ENCODE results near the gene CLSTN3. TPM values are rescaled to one million over a fixed set of nuclear protein-coding genes. Genes with fewer than 3 reads are reported as not detected.

Gene CLSTN3
- total RNA-seq, result 42.1 and 47.0 TPM in 2 replicates

GRCh38 chr12:7129872-7130691 lies at the start of gene CLSTN3:
Gene CLSTN3, plus strand, starts transcription at chr12:7130371. Its CDS starts 278 bp downstream, at chr12:7130649.
- intact Hi-C loops (cut with micrococcal nuclease), result loop anchor here (1.0 to 2.0 kb wide), 3 partner anchors 17 to 1113 kb away; partner anchors contain the start of gene LPCAT3
- no peaks in the 10 kb centered on the region for H3K27me3 Mint-ChIP-seq
- peaks cover 44% of the 10 kb centered on the region for H3K4me1 Mint-ChIP-seq
- H3K27ac Mint-ChIP-seq, result peak within 1 kb of the TSS; percentile 89
- peak within 1 kb of the TSS; percentile 98 for H3K4me3 Mint-ChIP-seq
- H3K36me3 Mint-ChIP-seq (ENCODE audit: low read depth), result peaks cover 35% of the 10 kb centered on the region
- H3K9me3 Mint-ChIP-seq, result no peaks in the 10 kb centered on the region
- peak; percentile 95 for DNase-seq

GRCh38 chr12:7081037-7081436 lies 49.1 kb upstream of the CLSTN3 start:
- Mint-ChIP-seq H3K27me3 (peaks cover 4% of the 10 kb centered on the region), H3K9me3 (peaks cover 6% of the 10 kb centered on the region), H3K36me3 (ENCODE audit: low read depth) (peaks cover 7% of the 10 kb centered on the region), H3K27ac (no peak overlapping the region), H3K4me1 (no peaks in the 10 kb centered on the region), H3K4me3 (no peak overlapping the region)
- intact Hi-C loops (cut with micrococcal nuclease), result no loop called here
- no peak for DNase-seq

- H3K27ac Mint-ChIP-seq, result no peak overlapping the region
- peaks cover 7% of the 10 kb centered on the region for H3K36me3 Mint-ChIP-seq (ENCODE audit: low read depth)
- H3K4me3 Mint-ChIP-seq, result no peak overlapping the region
- no peaks in the 10 kb centered on the region for H3K4me1 Mint-ChIP-seq
- peaks cover 6% of the 10 kb centered on the region for H3K9me3 Mint-ChIP-seq
- intact Hi-C loops (cut with micrococcal nuclease), result no loop called here
- no peak for DNase-seq
- no peaks in the 10 kb centered on the region for H3K27me3 Mint-ChIP-seq
Measured at GRCh38 chr12:7083125-7083524, 47.0 kb upstream of the CLSTN3 start.

- Mint-ChIP-seq H3K27ac (no peak overlapping the region), H3K4me1 (peaks cover 10% of the 10 kb centered on the region), H3K4me3 (no peak overlapping the region), H3K9me3 (no peaks in the 10 kb centered on the region), H3K36me3 (ENCODE audit: low read depth) (no peaks in the 10 kb centered on the region), H3K27me3 (no peaks in the 10 kb centered on the region)
- no peak for DNase-seq
- intact Hi-C loops (cut with micrococcal nuclease), result no loop called here
Measured at GRCh38 chr12:7089196-7089871, 40.8 kb upstream of the CLSTN3 start.

GRCh38 chr12:7090222-7090998 lies 39.8 kb upstream of the CLSTN3 start:
- Mint-ChIP-seq H3K36me3 (ENCODE audit: low read depth) (no peaks in the 10 kb centered on the region), H3K27me3 (no peaks in the 10 kb centered on the region), H3K4me1 (peaks cover 10% of the 10 kb centered on the region), H3K4me3 (no peak overlapping the region), H3K27ac (no peak overlapping the region), H3K9me3 (no peaks in the 10 kb centered on the region)
- intact Hi-C loops (cut with micrococcal nuclease), result loop anchor here (10.0 kb wide), 1 partner anchor 46 kb away; no protein-coding TSS in a partner anchor
- no peak for DNase-seq

GRCh38 chr12:7091171-7091570 lies 39.0 kb upstream of the CLSTN3 start:
- Mint-ChIP-seq H3K9me3 (no peaks in the 10 kb centered on the region), H3K4me3 (no peak overlapping the region), H3K4me1 (peaks cover 10% of the 10 kb centered on the region), H3K36me3 (ENCODE audit: low read depth) (no peaks in the 10 kb centered on the region), H3K27ac (no peak overlapping the region), H3K27me3 (no peaks in the 10 kb centered on the region)
- no peak for DNase-seq
- intact Hi-C loops (cut with micrococcal nuclease), result loop anchor here (10.0 kb wide), 1 partner anchor 46 kb away; no protein-coding TSS in a partner anchor

GRCh38 chr12:7091660-7092228 lies 38.4 kb upstream of the CLSTN3 start:
- peaks cover 10% of the 10 kb centered on the region for H3K4me1 Mint-ChIP-seq
- intact Hi-C loops (cut with micrococcal nuclease), result loop anchor here (1.0 to 10.0 kb wide), 3 partner anchors 47 to 147 kb away; partner anchors contain the start of gene C12orf57
- no peaks in the 10 kb centered on the region for H3K27me3 Mint-ChIP-seq
- H3K4me3 Mint-ChIP-seq, result peak overlapping the region; percentile 83
- no peaks in the 10 kb centered on the region for H3K9me3 Mint-ChIP-seq
- peak overlapping the region; percentile 66 for H3K27ac Mint-ChIP-seq
- no peaks in the 10 kb centered on the region for H3K36me3 Mint-ChIP-seq (ENCODE audit: low read depth)
- DNase-seq, result no peak

- peak; percentile 90 for DNase-seq
- Mint-ChIP-seq H3K9me3 (no peaks in the 10 kb centered on the region), H3K27me3 (no peaks in the 10 kb centered on the region), H3K36me3 (ENCODE audit: low read depth) (no peaks in the 10 kb centered on the region), H3K4me1 (peaks cover 10% of the 10 kb centered on the region), H3K27ac (peak within 1 kb of the TSS; percentile 66), H3K4me3 (peak within 1 kb of the TSS; percentile 83)
- intact Hi-C loops (cut with micrococcal nuclease), result loop anchor here (1.0 to 10.0 kb wide), 3 partner anchors 48 to 148 kb away; partner anchors contain the start of gene C12orf57
Measured at GRCh38 chr12:7092229-7092985, 37.8 kb upstream of the CLSTN3 start, which contains the start of gene C1R. Gene C1R, minus strand, starts transcription at chr12:7092445. Its CDS starts 57 bp downstream, at chr12:7092388.

- intact Hi-C loops (cut with micrococcal nuclease), result loop anchor here (1.0 to 10.0 kb wide), 3 partner anchors 48 to 149 kb away; partner anchors contain the start of gene C12orf57
- H3K27ac Mint-ChIP-seq, result no peak overlapping the region
Measured at GRCh38 chr12:7092986-7093460, 37.1 kb upstream of the CLSTN3 start.

GRCh38 chr12:7093486-7093885 lies 36.7 kb upstream of the CLSTN3 start:
- Mint-ChIP-seq H3K9me3 (no peaks in the 10 kb centered on the region), H3K36me3 (ENCODE audit: low read depth) (peaks cover 6% of the 10 kb centered on the region), H3K4me3 (no peak overlapping the region), H3K27me3 (no peaks in the 10 kb centered on the region), H3K4me1 (peaks cover 10% of the 10 kb centered on the region), H3K27ac (no peak overlapping the region)
- intact Hi-C loops (cut with micrococcal nuclease), result loop anchor here (10.0 kb wide), 1 partner anchor 49 kb away; no protein-coding TSS in a partner anchor
- no peak for DNase-seq

More at GRCh38 chr12:7092986-7093460, 37.1 kb upstream of the CLSTN3 start:
- H3K4me3 Mint-ChIP-seq, result no peak overlapping the region
- peaks cover 10% of the 10 kb centered on the region for H3K4me1 Mint-ChIP-seq
- H3K9me3 Mint-ChIP-seq, result no peaks in the 10 kb centered on the region
- peaks cover 2% of the 10 kb centered on the region for H3K36me3 Mint-ChIP-seq (ENCODE audit: low read depth)
- no peaks in the 10 kb centered on the region for H3K27me3 Mint-ChIP-seq
- no peak for DNase-seq

- Mint-ChIP-seq H3K27ac (no peak overlapping the region), H3K9me3 (no peaks in the 10 kb centered on the region), H3K36me3 (ENCODE audit: low read depth) (peaks cover 8% of the 10 kb centered on the region), H3K4me3 (no peak overlapping the region), H3K27me3 (no peaks in the 10 kb centered on the region), H3K4me1 (peaks cover 10% of the 10 kb centered on the region)
- no peak for DNase-seq
- intact Hi-C loops (cut with micrococcal nuclease), result loop anchor here (10.0 kb wide), 1 partner anchor 49 kb away; no protein-coding TSS in a partner anchor
Measured at GRCh38 chr12:7093892-7094291, 36.3 kb upstream of the CLSTN3 start.
